Measurements from ENCODE around the gene MYH14. TPM values are rescaled to one million over a fixed set of nuclear protein-coding genes. Genes with fewer than 3 reads are reported as not detected.
"Not testable (repeated sequence)": the region's sequence is repeated elsewhere in the genome, so short reads cannot be mapped to it uniquely, and the experiment has no call there.

Gene MYH14
- total and polyA plus RNA-seq, 2 of the 8 experiments (the other 6 are each of a cell fraction or from before 2014, with no cell fraction given) = 17.3 to 28.6 TPM

- H4K5ac ChIP-seq (ENCODE audit: insufficient read length, low read depth, low read length); H2AK5ac ChIP-seq (ENCODE audit: low read depth, low read length); POLR2A ChIA-PET (ENCODE audit: partially characterized antibody); H2BK12ac ChIP-seq (ENCODE audit: low read depth, low read length); H3K18ac ChIP-seq (ENCODE audit: extremely low read depth, low read length); H3K27me3 ChIP-seq (replicated peaks in 1 of 4; ENCODE audit: control insufficient read depth in 3 of 4, extremely low read depth in 1 of 4, insufficient read depth in 3 of 4, low read length in 3 of 4); H3K9me3 ChIP-seq (ENCODE audit: insufficient read depth in 2 of 2, low read depth in 1 of 2, low read length in 1 of 2); H4K8ac ChIP-seq (ENCODE audit: extremely low read depth, insufficient read depth, low read length); H3K23ac ChIP-seq (ENCODE audit: insufficient read length); H4K91ac ChIP-seq (replicated peaks; ENCODE audit: insufficient read length, low read length); H3K56ac ChIP-seq (replicated peaks; ENCODE audit: insufficient read length, low read depth, low read length); FAIRE-seq; H3K23me2 ChIP-seq (ENCODE audit: low read depth, low read length); H3K4me3 ChIP-seq (ENCODE audit: extremely low read depth in 1 of 4, insufficient read depth in 2 of 4, low read depth in 3 of 4, low read length in 4 of 4); H2BK5ac ChIP-seq (ENCODE audit: low read depth, low read length); H2BK20ac ChIP-seq (ENCODE audit: low read length); H3K14ac ChIP-seq (ENCODE audit: insufficient read length); H3K79me2 ChIP-seq (ENCODE audit: control insufficient read depth in 1 of 2, insufficient read depth in 2 of 2, low read length in 2 of 2); H3K4ac ChIP-seq (replicated peaks; ENCODE audit: insufficient read length, low read depth, low read length); H3K27ac ChIP-seq (ENCODE audit: low read depth, low read length); H3K79me1 ChIP-seq (ENCODE audit: low read depth, low read length); H3K36me3 ChIP-seq (ENCODE audit: control insufficient read depth in 2 of 4, insufficient read depth in 4 of 4, low read length in 3 of 4); H2BK15ac ChIP-seq (ENCODE audit: low read length); H4K20me1 ChIP-seq (replicated peaks in 1 of 2; ENCODE audit: control insufficient read depth in 1 of 2, insufficient read depth in 2 of 2, low read length in 2 of 2); H3K4me2 ChIP-seq (ENCODE audit: insufficient read depth in 1 of 2, low read depth in 2 of 2, low read length in 2 of 2); H2BK120ac ChIP-seq (replicated peaks; ENCODE audit: low read depth, low read length); H3K9ac ChIP-seq (replicated peaks in 1 of 4; ENCODE audit: extremely low read depth in 1 of 4, low read depth in 3 of 4, low read length in 3 of 4); H2AFZ ChIP-seq (ENCODE audit: low read length): not testable (repeated sequence)
- peak in 1 of 2 experiments; percentile 85 for DNase-seq (ENCODE audit: low read depth in 1 of 2, low spot score in 2 of 2)
- H3K4me1 ChIP-seq (replicated peaks in 1 of 4; ENCODE audit: control insufficient read depth in 3 of 4, insufficient read depth in 4 of 4, low read length in 3 of 4) = peaks cover 0 to 12% (median 2%) of the 10 kb centered on the region in 4 experiments; a peak in 3 of 7 replicates
- TF ChIP-seq TCF12 (IDR thresholded peaks at IDR 0.05; ENCODE audit: low read depth, low read length) (peak; percentile 58; the same call in 1 of the 2 replicates), RAD21 (IDR thresholded peaks at IDR 0.05 in 1 of 2, conservative IDR thresholded peaks at IDR 0.05 in 1 of 2; ENCODE audit: low read depth in 2 of 2, low read length in 2 of 2) (peak; percentile 45 to 58), CTCF (IDR thresholded peaks at IDR 0.05; ENCODE audit: control extremely low read depth in 1 of 3, insufficient read depth in 1 of 3, low read depth in 1 of 3, low read length in 3 of 3) (peak; percentile 55 to 73 (median 72))
- CTCF ChIA-PET (ENCODE audit: partially characterized antibody) = interaction anchor here (0.6 to 23.5 kb wide), 26 partner anchors 9 to 331 kb away, joined by 3 to 397 read pairs (median 4); no protein-coding TSS in a partner anchor
- 41% methylated on average over 11 of the region's 11 CpGs; no CpG with 5 or more reads in 1 of the 2 experiments for WGBS, 2 experiments (ENCODE audit: extremely low coverage in 1 of 2, insufficient coverage in 1 of 2, insufficient read length in 1 of 2, insufficient replicate concordance in 2 of 2, low coverage in 1 of 2, low lambda C conversion rate in 2 of 2, missing lambda C conversion rate in 1 of 2)
These were observed 34.1 kb downstream of the MYH14 start for GRCh38 chr19:50237493-50237892.
